Adipocyte (in vitro differentiated cells): ENCODE results near the gene GAS2L2.
"Not testable (repeated sequence)": the region's sequence is repeated elsewhere in the genome, so short reads cannot be mapped to it uniquely, and the experiment has no call there.

Experiments
- DNase-seq: peaks from one replicate; pipeline ENCODE4 v3.0.0-alpha.2; 2015; ENCODE audit warnings: low read depth
- H3K27me3 ChIP-seq: replicated peaks from 2 replicates; pipeline ENCODE4 v1.7.0; 2013; ENCODE audit warnings: mild to moderate bottlenecking, low read length, moderate library complexity; ENCODE audit not compliant: control insufficient read depth, insufficient read depth
- H3K36me3 ChIP-seq: 2 replicates; pipeline ENCODE4 v1.7.0; 2013; ENCODE audit warnings: low read length, mild to moderate bottlenecking, moderate library complexity; ENCODE audit not compliant: control insufficient read depth, insufficient read depth, severe bottlenecking
- H3K4me1 ChIP-seq: 2 replicates; pipeline ENCODE4 v1.7.0; 2013; ENCODE audit warnings: mild to moderate bottlenecking, low read length, moderate library complexity; ENCODE audit not compliant: control insufficient read depth, insufficient read depth
- H3K4me3 ChIP-seq: 2 replicates; pipeline ENCODE4 v1.7.0; 2013; ENCODE audit warnings: mild to moderate bottlenecking, low read length, moderate library complexity
- H3K9ac ChIP-seq: 2 replicates; pipeline ENCODE4 v1.7.0; 2013; ENCODE audit warnings: mild to moderate bottlenecking, low read length, moderate library complexity
- H3K9me3 ChIP-seq: 2 replicates; pipeline ENCODE4 v1.7.0; 2013; ENCODE audit warnings: mild to moderate bottlenecking, low read length, moderate library complexity; ENCODE audit not compliant: control insufficient read depth

Gene GAS2L2

GRCh38 chr17:35705705-35706104 lies 47.3 kb downstream of the GAS2L2 start:
- H3K4me1 ChIP-seq = peaks cover 10% of the 10 kb centered on the region
- no peaks in the 10 kb centered on the region for H3K27me3 ChIP-seq
- no peak overlapping the region for H3K9ac ChIP-seq
- no peak for DNase-seq
- H3K9me3 ChIP-seq = no peaks in the 10 kb centered on the region
- peaks cover 12% of the 10 kb centered on the region for H3K36me3 ChIP-seq
- H3K4me3 ChIP-seq = no peak overlapping the region

- Histone ChIP-seq H3K4me3 (no peak overlapping the region), H3K9ac (no peak overlapping the region), H3K4me1 (peaks cover 7% of the 10 kb centered on the region), H3K36me3 (peaks cover 7% of the 10 kb centered on the region), H3K9me3 (no peaks in the 10 kb centered on the region), H3K27me3 (no peaks in the 10 kb centered on the region)
- DNase-seq = no peak
Measured at GRCh38 chr17:35705230-35705629, 47.8 kb downstream of the GAS2L2 start.

- not testable (repeated sequence) for DNase-seq, H3K4me3 ChIP-seq, H3K27me3 ChIP-seq, H3K36me3 ChIP-seq, H3K9me3 ChIP-seq, H3K9ac ChIP-seq, H3K4me1 ChIP-seq
Measured at GRCh38 chr17:35703308-35703707, 49.7 kb downstream of the GAS2L2 start.

- Histone ChIP-seq H3K4me1 (no peaks in the 10 kb centered on the region), H3K36me3 (no peaks in the 10 kb centered on the region), H3K27me3 (no peaks in the 10 kb centered on the region), H3K9ac (no peak overlapping the region), H3K4me3 (no peak overlapping the region), H3K9me3 (no peaks in the 10 kb centered on the region)
- no peak for DNase-seq
Measured at GRCh38 chr17:35701491-35701890, 51.5 kb downstream of the GAS2L2 start.

GRCh38 chr17:35700150-35700549 lies 52.9 kb downstream of the GAS2L2 start:
- no peak for DNase-seq
- no peak overlapping the region for H3K4me3 ChIP-seq
- no peak overlapping the region for H3K9ac ChIP-seq
- peaks cover 11% of the 10 kb centered on the region for H3K36me3 ChIP-seq
- no peaks in the 10 kb centered on the region for H3K4me1 ChIP-seq
- H3K27me3 ChIP-seq = no peaks in the 10 kb centered on the region
- no peaks in the 10 kb centered on the region for H3K9me3 ChIP-seq

- H3K36me3 ChIP-seq = peaks cover 19% of the 10 kb centered on the region
- no peaks in the 10 kb centered on the region for H3K27me3 ChIP-seq
- no peak overlapping the region for H3K4me3 ChIP-seq
- DNase-seq = no peak
- H3K9ac ChIP-seq = no peak overlapping the region
- H3K4me1 ChIP-seq = no peaks in the 10 kb centered on the region
- no peaks in the 10 kb centered on the region for H3K9me3 ChIP-seq
Measured at GRCh38 chr17:35698800-35699199, 54.2 kb downstream of the GAS2L2 start.

- H3K27me3 ChIP-seq = no peaks in the 10 kb centered on the region
- H3K4me3 ChIP-seq = no peak overlapping the region
- H3K9ac ChIP-seq = no peak overlapping the region
- H3K9me3 ChIP-seq = no peaks in the 10 kb centered on the region
- H3K4me1 ChIP-seq = no peaks in the 10 kb centered on the region
- H3K36me3 ChIP-seq = peaks cover 36% of the 10 kb centered on the region
- no peak for DNase-seq
Measured at GRCh38 chr17:35695613-35696012, 57.4 kb downstream of the GAS2L2 start.

- peaks cover 42% of the 10 kb centered on the region for H3K36me3 ChIP-seq
- no peak overlapping the region for H3K9ac ChIP-seq
- H3K27me3 ChIP-seq = no peaks in the 10 kb centered on the region
- no peak for DNase-seq
- no peaks in the 10 kb centered on the region for H3K4me1 ChIP-seq
- H3K9me3 ChIP-seq = no peaks in the 10 kb centered on the region
- no peak overlapping the region for H3K4me3 ChIP-seq
Measured at GRCh38 chr17:35694906-35695305, 58.1 kb downstream of the GAS2L2 start.
